GM08714 (cell line): ENCODE results near the gene E2F1.

ENCODE experiments used
- H3K4me3 ChIP-seq: fragments of 200-500 bp; sonication (Bioruptor generic); 2 replicates; pipeline ENCODE4 v1.5.1; 2014; ENCODE audit warnings: mild to moderate bottlenecking, low read length, inconsistent platforms
- ZNF274 ChIP-seq: IDR thresholded peaks from 2 replicates; pipeline ENCODE4 v1.6.1; 2012; ENCODE audit warnings: mild to moderate bottlenecking, low read depth, low read length

The E2F1 gene

DNA sequence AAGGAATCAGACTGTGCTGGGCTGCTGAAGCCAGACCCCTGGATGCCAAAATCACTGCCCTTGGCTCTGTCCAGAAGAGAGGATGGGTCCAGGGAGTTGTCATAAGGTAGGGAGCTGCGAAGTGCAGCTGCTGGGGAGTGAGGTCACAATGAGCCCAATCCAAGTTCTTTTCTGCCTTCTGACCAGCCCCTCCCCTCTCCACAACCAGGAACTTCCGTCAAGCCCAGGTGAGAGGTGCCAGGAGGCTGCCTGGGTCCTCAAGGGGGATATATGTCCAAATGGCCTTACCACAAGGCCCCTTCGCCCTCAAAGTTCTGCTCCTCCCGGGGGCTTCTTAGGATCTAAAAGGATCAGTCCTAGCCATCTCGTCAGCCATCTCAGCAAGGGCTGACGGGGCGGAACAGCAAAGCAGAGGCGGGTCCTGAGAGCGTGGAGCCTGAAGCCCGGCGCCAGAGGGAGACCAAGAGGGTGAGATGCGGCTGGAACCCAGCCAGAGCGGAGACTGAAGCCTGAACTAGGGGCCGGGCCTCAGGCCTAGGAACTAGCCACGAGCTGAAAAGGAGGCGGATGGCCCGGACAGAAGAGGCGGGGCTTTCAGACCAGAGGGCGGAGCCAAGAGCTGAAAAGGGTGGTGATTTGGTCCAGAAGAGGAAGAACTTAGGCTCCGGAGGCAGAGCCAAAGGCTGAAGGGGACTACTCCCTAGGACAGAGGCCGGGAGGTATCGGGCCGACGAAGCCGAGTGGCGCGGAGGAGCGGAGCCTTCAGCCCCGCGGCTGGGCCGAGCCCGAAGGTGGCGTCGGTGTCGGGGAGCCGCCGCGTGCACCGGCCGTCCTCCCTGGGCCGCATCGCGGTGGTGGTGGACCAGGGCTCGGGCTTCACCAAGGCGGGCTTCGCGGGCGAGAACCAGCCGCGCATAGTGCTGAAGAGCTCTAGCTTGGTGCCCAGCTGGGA lies 19.6 kb downstream of the E2F1 start, which contains the start of gene ACTL10:
Gene ACTL10 (plus strand): TSS at position 651 of the 952 bp plus-strand sequence. CDS start 555 bp downstream, outside the sequence.
- TF ChIP-seq ZNF274 = no peak
- H3K4me3 ChIP-seq = peak within 1 kb of the TSS; percentile 55; the same call in 1 of the 2 replicates

DNA sequence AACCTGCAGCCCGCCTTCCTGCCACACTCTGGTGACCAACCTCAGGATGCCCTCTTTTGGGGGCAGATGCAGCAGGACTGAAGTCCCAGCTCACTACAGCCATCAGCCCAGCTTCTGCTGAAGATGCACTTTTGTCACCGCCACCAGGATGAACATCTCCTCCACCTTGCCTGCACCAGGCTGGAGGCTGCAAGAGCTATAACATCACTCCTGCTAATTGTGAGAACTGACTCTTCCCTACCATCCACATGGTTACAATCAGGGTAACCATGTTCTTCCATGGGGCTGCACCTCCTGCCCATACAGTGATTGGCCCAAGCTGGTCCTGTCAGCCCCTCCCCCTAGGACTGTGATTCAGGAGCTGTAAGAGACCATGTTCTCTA lies 21.4 kb downstream of the E2F1 start:
- H3K4me3 ChIP-seq = no peak overlapping the region
- no peak for TF ChIP-seq ZNF274

DNA sequence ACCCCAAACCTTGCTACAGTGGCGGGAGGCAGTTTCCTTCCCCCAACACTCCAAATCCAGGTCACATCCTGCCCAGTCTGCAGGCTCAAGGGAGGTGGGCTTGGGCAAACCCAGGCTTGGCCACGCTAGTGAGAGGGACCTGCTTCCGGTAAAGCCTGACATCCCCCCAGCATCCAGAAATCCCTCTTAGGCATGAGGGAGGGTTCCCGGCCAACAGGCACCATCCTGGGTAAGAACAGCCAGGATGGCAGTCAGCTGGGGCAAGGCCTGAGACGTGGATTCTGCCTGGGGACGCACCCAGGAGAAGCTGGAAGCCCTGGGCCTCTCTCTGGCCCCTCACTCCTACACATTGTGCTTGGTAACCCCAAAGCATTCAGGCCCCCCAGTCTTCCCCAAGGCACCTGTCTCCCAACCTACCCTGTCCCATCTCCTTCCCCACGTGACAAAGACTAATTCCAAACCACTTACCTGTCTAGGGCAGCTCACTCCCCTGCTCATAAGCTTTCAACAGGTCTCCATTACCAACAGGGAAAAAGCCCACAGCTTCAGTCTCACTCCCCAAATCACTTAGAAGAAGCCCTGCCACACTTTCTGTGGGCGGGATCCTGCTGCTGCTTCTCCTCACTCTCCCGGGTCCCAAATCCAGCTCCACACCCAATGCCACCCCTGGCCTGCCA lies 22.0 kb downstream of the E2F1 start:
- peak overlapping the region; percentile 69; the same call in 1 of the 2 replicates for H3K4me3 ChIP-seq
- no peak for TF ChIP-seq ZNF274

DNA sequence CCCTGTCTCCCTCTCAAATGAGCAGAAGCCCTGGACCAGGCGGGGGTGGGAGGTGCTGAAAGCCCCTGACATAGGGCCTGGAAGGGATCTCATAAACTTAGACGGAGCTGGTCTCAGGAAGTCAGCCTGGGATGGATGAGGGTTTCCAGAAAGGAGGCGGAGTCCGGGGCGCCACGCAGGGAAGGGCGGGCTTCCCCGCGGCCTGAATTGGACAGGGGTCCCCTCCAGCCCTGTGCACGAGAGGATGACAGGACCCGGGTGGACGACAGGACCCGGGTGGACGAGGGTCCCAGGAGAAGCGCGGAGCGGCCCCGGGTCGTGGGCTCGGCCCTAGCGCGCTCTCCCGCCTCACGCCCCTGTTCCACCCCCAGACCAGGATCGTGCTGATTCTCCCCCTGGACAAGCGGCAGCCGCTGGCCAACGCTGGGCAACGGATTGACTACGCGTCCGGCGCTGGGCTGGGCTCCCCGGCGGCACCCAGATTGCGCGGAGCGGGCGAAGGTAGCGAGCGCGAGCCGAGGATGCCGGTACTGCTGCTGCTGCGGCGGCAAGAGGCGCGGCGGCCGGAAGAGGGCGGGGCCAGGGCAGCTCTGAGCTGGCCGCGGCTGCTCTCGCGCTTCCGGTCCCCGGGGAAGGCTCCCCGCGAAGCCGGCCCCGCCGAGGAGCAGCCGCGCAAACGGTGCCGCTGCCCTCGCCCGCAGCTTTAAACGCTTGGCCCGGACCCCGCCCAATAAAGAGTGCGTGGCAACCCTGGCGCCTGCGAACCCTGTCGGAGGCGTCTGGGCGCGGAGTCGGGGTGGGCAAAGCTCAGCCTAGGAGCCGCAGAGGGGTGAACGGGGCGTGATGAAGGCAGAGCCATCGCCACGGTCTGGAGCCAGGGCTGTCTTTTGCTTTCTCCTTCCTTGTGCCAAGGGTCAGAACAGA lies 22.8 kb downstream of the E2F1 start:
- TF ChIP-seq ZNF274 = no peak
- H3K4me3 ChIP-seq = peak overlapping the region; percentile 69; the same call in 1 of the 2 replicates

DNA sequence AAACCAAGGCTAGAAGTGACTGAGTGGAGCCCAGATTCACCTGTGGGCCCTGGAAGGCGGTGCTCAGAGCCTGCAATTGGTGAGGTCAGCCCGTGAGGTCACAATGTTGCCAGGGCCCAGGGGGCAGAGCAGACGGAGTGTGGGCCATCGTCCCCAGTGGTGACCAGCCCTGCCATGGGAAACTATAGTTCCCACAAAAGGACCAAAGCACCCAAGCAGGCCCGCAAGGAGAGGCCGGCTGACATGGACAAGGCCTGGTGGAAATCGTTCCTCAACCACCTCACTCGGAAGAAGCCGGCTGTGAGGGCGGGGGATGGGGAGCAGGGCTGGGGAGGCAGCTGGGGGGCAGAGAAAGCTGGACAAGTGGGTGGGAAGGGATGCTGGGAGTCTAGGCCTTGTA lies 24.0 kb downstream of the E2F1 start, which contains the start of gene C20orf144:
Gene C20orf144 (plus strand): TSS at position 156 of the 400 bp plus-strand sequence. CDS start 19 bp downstream, at position 175.
- no peak for TF ChIP-seq ZNF274
- H3K4me3 ChIP-seq = peak within 1 kb of the TSS; percentile 69; the same call in 1 of the 2 replicates

DNA sequence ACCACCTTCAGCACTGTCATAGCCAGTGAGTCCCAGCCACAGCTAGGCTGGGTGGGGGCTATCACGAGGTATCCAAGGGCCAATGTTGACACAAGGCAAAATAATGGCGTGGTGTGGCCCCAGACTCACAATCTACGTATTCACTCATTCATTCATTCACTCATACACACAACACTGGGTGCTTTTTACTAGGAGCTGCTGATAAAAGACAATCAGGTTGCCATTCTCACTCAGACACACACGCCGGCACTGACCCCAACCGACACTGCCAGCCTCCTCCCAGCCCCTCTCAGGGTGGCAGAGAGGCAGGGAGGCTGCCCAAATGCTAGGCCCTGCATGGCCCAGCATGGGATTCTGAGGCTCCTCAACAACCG lies 25.5 kb downstream of the E2F1 start:
- H3K4me3 ChIP-seq = no peak overlapping the region
- no peak for TF ChIP-seq ZNF274

DNA sequence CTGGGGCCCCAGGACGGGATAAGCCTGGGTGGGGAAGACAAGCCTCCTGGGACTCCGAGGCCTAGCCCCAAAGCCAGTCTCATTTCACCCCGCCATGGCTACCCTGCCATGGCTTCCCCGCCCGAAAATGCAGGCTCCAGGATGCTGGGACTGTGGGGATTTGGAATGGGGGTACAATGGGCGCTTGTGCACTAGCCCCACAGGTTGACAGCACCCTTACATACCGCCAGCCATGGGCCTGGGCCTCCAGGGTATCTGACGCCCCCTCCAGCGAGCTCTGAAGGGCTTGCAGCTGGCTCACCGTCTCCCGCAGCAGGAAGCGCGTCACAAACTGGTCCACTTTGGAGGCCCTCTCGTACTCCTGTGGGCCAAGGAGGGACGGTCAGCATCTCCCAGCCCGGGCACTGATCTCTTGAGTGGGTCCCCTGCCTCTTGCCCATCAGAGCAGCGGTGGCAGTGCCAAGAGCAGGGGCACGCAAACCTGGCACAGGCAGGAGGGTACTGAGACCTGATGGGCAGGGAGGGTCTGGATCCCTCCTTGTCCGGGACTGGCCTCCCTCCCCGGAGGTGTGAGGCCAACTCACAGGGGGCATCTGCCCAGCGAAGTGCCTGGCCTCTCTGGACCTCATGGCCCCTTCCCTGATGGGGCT lies 26.0 kb downstream of the E2F1 start:
- no peak overlapping the region for H3K4me3 ChIP-seq
- TF ChIP-seq ZNF274 = no peak

DNA sequence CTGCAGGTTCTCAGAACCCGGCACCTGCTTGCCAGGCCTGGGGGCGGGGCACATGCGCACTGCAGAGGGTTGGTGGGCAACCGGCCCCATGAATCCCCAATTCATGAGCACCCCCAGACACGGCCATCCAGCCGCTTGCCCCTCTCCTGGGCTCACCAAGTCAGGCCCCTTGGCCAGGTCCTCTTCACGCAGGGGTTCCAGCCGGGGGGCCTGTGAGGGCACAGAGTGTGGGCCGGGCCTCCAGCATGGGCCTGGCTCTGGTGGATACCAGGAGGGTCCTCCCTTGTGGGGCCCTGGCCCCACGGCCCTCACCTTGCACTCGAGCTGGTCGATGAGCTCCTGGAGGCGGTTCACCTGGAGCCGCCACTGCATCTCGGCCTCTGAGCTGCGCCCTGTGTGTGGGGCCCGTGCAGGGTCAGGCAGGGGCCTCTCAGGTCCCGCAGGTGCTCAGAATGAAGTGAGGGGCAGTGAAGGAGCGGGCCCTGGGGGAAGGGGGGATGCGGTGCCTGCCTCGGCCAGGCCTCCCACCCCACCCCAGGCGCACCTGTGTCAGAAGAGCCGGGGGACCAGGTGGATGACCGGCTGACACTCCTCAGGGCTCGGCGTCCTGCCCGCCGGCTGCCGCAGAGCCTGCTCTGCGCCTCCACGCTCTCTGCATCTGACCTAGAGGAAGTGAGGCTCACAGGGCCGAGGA lies 26.7 kb downstream of the E2F1 start:
- H3K4me3 ChIP-seq = no peak overlapping the region
- TF ChIP-seq ZNF274 = no peak

DNA sequence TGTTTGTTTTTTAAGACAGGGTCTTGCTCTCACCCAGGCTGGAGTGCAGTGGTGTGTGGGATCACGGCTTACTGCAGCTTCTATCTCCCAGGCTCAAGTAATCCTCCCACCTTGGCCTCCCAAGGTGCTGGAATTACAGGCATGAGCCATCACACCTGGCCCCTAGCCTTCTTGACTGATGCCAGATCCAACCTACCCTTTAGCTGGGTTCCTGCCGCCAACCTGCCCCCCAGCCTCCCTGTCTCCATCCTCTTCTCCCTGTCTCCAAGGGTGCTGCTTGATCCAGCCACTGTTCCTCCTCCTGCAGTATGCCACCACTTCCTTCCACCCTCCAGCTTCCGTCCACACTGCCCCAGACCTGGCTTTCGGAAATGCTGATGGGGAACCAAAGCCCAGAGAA lies 27.3 kb downstream of the E2F1 start:
- H3K4me3 ChIP-seq = no peak overlapping the region
- no peak for TF ChIP-seq ZNF274

DNA sequence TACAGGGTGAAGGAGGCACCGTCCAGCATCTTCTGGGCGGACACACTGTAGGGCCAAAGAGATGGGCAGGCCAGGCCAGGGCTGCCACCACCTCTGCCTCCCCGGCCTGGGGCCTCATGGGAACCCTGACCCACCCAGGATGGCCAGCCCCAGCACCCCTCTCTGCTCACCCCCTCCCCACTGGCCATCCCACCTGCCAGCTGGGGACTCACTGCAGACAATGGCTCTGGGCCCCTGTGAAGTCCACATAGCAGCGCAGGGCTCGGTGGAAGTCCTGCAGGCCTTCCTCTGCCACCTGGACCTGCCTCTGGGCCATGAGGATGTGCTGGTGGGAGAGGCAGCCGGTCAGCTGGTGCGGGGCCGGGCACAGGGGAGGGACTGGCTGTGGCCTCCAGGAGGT lies 27.7 kb downstream of the E2F1 start:
- H3K4me3 ChIP-seq = no peak overlapping the region
- TF ChIP-seq ZNF274 = no peak

DNA sequence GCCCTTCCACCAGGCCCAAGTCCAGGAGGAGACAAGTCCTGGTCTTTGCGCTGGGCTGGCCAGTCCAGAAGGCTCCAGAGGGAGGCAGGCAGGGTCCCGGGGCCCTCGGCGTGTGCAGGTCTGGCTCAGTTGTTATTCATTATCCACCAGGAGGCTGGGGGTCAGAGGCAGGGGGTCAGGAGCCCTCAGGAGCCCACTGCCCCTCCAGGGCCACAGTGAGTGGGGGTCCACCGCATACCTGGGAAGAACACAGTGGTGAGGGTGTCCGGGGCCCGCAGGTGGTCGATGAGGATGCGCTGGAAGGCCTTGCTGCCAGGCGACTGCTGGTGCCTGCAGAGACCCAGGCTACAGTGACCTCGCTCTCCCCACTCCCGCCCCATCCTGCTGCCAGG lies 28.5 kb downstream of the E2F1 start:
- no peak overlapping the region for H3K4me3 ChIP-seq
- no peak for TF ChIP-seq ZNF274

DNA sequence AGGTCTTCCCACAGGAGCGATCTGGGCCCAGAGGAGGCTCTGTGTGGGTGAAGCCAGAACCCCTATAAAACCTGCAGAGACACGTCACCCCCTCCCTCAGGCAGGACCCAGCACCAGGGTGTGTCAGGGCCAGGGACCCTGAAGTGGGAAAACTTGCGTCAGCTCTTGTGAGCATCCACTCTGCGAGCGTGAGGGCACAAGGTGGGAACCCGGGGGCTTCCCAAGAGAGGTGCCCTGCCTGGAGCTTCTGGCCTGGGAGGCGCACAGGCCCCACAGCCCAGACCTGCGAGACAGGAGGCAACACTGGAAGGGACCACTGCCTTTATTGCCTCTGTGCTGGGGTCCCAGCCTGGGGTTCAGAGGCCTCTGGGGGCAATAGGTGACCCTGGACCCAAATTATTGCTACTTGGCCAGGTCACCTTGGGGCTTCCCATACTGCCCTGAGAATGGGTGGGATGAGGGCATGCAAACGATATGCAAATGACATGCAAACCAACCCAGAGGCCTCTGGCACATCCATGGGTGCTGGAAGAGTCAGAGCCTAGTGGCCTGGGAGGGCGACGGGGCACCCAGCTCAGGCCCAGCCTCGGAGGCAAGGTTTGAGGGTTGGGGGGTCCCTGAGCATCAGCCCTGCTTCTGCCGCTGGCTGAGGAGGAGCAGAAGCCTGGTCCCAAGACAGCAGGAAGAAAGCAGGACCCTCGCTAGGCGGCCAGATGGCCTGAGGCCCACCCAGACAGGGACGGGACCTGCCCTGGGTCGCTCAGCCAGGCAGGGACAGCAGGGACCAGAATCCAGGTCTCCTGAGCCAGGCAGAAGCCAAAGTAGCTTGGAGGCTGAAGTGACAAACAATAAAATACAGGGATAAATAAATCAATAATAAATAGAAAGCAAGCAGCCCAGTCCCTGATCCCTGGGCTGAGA lies 29.1 kb downstream of the E2F1 start:
- H3K4me3 ChIP-seq = no peak overlapping the region
- TF ChIP-seq ZNF274 = no peak
